Fibroblast of lung (primary cell): ENCODE data around the gene TARBP2.

ENCODE experiments used
- CTCF ChIP-seq, 2 donors: IDR thresholded peaks in 1 of 2; conservative IDR thresholded peaks in 1 of 2; 1 replicate in 1 of 2; 2 replicates in 1 of 2; pipeline ENCODE4 v1.5.1; 2011 to 2012; ENCODE audit warnings: low read length in 2 of 2, control low read depth in 1 of 2, inconsistent platforms in 1 of 2, low read depth in 1 of 2, mild to moderate bottlenecking in 1 of 2
- EZH2 ChIP-seq: IDR thresholded peaks from 2 replicates; pipeline ENCODE4 v1.5.1; 2012; ENCODE audit warnings: low read length, control low read depth, mild to moderate bottlenecking; ENCODE audit errors: missing control alignments

DNA sequence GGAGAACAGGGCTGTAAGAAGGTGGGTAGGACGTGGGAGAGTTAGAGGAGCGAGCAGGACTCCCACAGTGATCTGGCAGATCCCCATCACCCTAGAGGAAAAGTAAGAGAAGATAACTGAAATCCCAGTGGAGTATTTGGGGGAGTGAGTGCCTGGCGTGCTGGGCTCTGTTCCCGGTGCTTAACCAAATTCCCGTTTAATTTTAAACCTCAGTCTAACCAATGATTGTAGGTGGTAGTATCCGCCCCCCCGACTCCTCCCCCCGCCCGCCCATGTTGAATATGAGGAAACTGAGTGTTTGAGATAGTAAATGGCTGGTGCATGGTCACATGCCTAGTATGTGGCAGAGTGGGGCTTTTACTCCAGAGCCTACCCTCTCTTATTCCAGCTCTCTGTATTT is 1.2 kb downstream of the TARBP2 start:
- TF ChIP-seq EZH2 (no peak), CTCF (conservative IDR thresholded peaks at IDR 0.05 in 1 of 2, IDR thresholded peaks at IDR 0.05 in 1 of 2; ENCODE audit: low read depth in 1 of 2, low read length in 2 of 2) (no peak)
